Loucy (cell line): Measurements from ENCODE around the gene MEGF6.

Experiments used
- H2AFZ ChIP-seq: fragments of 200-600 bp; sonication (generic); 2 replicates; pipeline ENCODE4 v1.6.0; 2016; ENCODE audit warnings: antibody characterized with exemption, mild to moderate bottlenecking, low read length, moderate library complexity
- H3F3A ChIP-seq: fragments of 200-600 bp; 2 replicates; pipeline ENCODE4 v1.6.0; 2016; ENCODE audit warnings: antibody characterized with exemption, low read depth, mild to moderate bottlenecking
- H3K27me3 ChIP-seq: fragments of 200-600 bp; sonication (generic); 2 replicates; pipeline ENCODE4 v1.6.1; 2014; ENCODE audit warnings: low read length, mild to moderate bottlenecking; ENCODE audit not compliant: insufficient read depth, poor library complexity, severe bottlenecking
- H3K36me3 ChIP-seq: fragments of 200-600 bp; sonication (generic); 2 replicates; pipeline ENCODE4 v1.6.1; 2016; ENCODE audit warnings: low read length; ENCODE audit not compliant: insufficient read depth
- H3K4me1 ChIP-seq: fragments of 200-600 bp; sonication (generic); 2 replicates; pipeline ENCODE4 v1.5.1; 2014; ENCODE audit warnings: low read length, mild to moderate bottlenecking; ENCODE audit not compliant: insufficient read depth, poor library complexity, severe bottlenecking
- H3K4me2 ChIP-seq: fragments of 200-600 bp; sonication (generic); 2 replicates; pipeline ENCODE4 v1.6.0; 2014; ENCODE audit warnings: antibody characterized with exemption, low read length, low read depth, mild to moderate bottlenecking; ENCODE audit not compliant: poor library complexity, severe bottlenecking
- H3K4me3 ChIP-seq: fragments of 200-600 bp; sonication (generic); 2 replicates; pipeline ENCODE4 v1.5.1; 2014; ENCODE audit warnings: low read length, mild to moderate bottlenecking, mixed read lengths; ENCODE audit not compliant: poor library complexity, severe bottlenecking
- H3K79me2 ChIP-seq: fragments of 200-600 bp; sonication (generic); 2 replicates; pipeline ENCODE4 v1.6.1; 2014; ENCODE audit warnings: low read length; ENCODE audit not compliant: insufficient read depth
- H3K9ac ChIP-seq: fragments of 200-600 bp; sonication (generic); 2 replicates; pipeline ENCODE4 v1.6.0; 2014; ENCODE audit warnings: mild to moderate bottlenecking, low read depth, low read length, moderate library complexity; ENCODE audit not compliant: poor library complexity, severe bottlenecking
- H3K9me2 ChIP-seq: fragments of 200-600 bp; sonication (generic); replicated peaks from 2 replicates; pipeline ENCODE4 v1.6.1; 2016; ENCODE audit warnings: low read depth, low read length, mixed read lengths
- H3K9me3 ChIP-seq: fragments of 200-600 bp; sonication (generic); 2 replicates; pipeline ENCODE4 v1.6.1; 2014; ENCODE audit warnings: mild to moderate bottlenecking, antibody characterized with exemption, low read length, low read depth; ENCODE audit not compliant: insufficient read depth
- H4K20me1 ChIP-seq: fragments of 200-600 bp; sonication (generic); 2 replicates; pipeline ENCODE4 v1.6.0; 2014; ENCODE audit warnings: antibody characterized with exemption, low read length, mild to moderate bottlenecking; ENCODE audit not compliant: insufficient read depth, poor library complexity, severe bottlenecking
- CTCF ChIP-seq: fragments of 200-600 bp; sonication (generic); conservative IDR thresholded peaks from 2 replicates; pipeline ENCODE4 v1.5.1; 2014; ENCODE audit warnings: mild to moderate bottlenecking, antibody characterized with exemption, low read length
- EZH2phosphoT487 ChIP-seq: fragments of 200-600 bp; IDR thresholded peaks from 2 replicates; pipeline ENCODE4 v1.6.1; 2018; ENCODE audit warnings: antibody characterized with exemption, mild to moderate bottlenecking, moderate library complexity, borderline replicate concordance

MEGF6 gene

DNA sequence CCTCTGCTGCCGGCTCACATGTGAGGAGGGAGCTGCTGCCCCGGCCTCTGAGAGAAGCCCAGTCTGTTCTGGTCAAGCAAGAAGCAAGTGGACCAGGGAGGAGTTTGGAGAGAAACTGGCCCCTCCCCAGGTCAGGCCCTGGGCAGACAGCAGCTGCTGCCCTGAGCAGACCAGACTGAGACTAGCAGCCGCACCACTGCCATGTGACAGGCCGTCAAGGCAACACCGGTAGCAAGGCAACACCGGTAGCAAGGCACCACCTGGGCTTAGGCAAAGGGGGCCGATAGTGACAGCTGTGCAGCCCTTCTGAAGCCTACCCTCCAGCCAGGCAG is 106.5 kb downstream of the MEGF6 start:
- no peaks in the 10 kb centered on the region for H3K9me3 ChIP-seq
- H3K9ac ChIP-seq = no peak overlapping the region
- H3K79me2 ChIP-seq = no peaks in the 10 kb centered on the region
- H2AFZ ChIP-seq = no peak overlapping the region
- H3K4me1 ChIP-seq = no peaks in the 10 kb centered on the region
- H3F3A ChIP-seq = no peaks in the 10 kb centered on the region
- TF ChIP-seq EZH2phosphoT487 (no peak), CTCF (no peak)
- no peak overlapping the region for H3K4me2 ChIP-seq
- no peaks in the 10 kb centered on the region for H4K20me1 ChIP-seq
- H3K27me3 ChIP-seq = no peaks in the 10 kb centered on the region
- H3K36me3 ChIP-seq = no peaks in the 10 kb centered on the region
- H3K4me3 ChIP-seq = no peak overlapping the region
- H3K9me2 ChIP-seq = no peaks in the 10 kb centered on the region

GRCh38 chr1:3504151-3504821 is 107.0 kb downstream of the MEGF6 start:
- Histone ChIP-seq H4K20me1 (no peaks in the 10 kb centered on the region), H3K9me3 (no peaks in the 10 kb centered on the region), H3F3A (no peaks in the 10 kb centered on the region), H3K36me3 (no peaks in the 10 kb centered on the region), H3K4me3 (no peak overlapping the region), H3K9ac (no peak overlapping the region), H3K79me2 (no peaks in the 10 kb centered on the region), H3K27me3 (no peaks in the 10 kb centered on the region), H3K4me1 (no peaks in the 10 kb centered on the region), H2AFZ (no peak overlapping the region), H3K9me2 (no peaks in the 10 kb centered on the region), H3K4me2 (no peak overlapping the region)
- TF ChIP-seq CTCF (no peak), EZH2phosphoT487 (no peak)

DNA sequence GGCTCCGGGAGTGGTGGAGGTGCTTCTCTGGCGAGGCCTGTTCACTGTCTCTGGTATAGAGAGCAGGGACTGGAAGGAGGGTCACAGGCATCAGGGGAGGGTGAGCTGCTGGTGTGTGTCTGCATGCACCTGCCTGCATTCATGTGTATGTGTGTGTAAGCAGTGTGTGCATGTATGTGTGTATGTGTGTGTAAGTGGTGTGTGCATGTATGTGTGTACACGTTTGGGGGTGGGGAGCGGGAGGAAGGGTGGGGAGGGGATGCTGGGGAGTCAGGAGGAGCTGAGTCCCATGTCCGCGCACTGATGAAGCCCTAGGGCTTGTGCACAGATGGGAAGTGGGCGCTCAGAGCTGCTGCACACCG is 107.8 kb downstream of the MEGF6 start:
- Histone ChIP-seq H3K9ac (no peak overlapping the region), H3K9me2 (no peaks in the 10 kb centered on the region), H3K36me3 (no peaks in the 10 kb centered on the region), H4K20me1 (no peaks in the 10 kb centered on the region), H3K9me3 (no peaks in the 10 kb centered on the region), H3K4me2 (no peak overlapping the region), H3K79me2 (no peaks in the 10 kb centered on the region), H3K4me1 (no peaks in the 10 kb centered on the region), H3K27me3 (no peaks in the 10 kb centered on the region), H3K4me3 (no peak overlapping the region), H3F3A (no peaks in the 10 kb centered on the region), H2AFZ (no peak overlapping the region)
- TF ChIP-seq EZH2phosphoT487 = no peak
